HUDEP-2 (cell line): ENCODE measurements around the gene POLR2J3.
"Not testable (repeated sequence)": the region's sequence is repeated elsewhere in the genome, so short reads cannot be mapped to it uniquely, and the experiment has no call there.

Source experiments
- DNase-seq, 76 experiments: peaks; one replicate each; lab custom pipeline; 2025; ENCODE audit not compliant: unreplicated experiment in 76 of 76; lab: John Stamatoyannopoulos, UW

Gene POLR2J3

GRCh38 chr7:102527182-102527581, 45.2 kb downstream of the POLR2J3 start:
- DNase-seq, result not testable (repeated sequence)

GRCh38 chr7:102524803-102525202, 47.6 kb downstream of the POLR2J3 start:
- not testable (repeated sequence) for DNase-seq

GRCh38 chr7:102520797-102521196, 51.6 kb downstream of the POLR2J3 start:
- not testable (repeated sequence) for DNase-seq

DNA sequence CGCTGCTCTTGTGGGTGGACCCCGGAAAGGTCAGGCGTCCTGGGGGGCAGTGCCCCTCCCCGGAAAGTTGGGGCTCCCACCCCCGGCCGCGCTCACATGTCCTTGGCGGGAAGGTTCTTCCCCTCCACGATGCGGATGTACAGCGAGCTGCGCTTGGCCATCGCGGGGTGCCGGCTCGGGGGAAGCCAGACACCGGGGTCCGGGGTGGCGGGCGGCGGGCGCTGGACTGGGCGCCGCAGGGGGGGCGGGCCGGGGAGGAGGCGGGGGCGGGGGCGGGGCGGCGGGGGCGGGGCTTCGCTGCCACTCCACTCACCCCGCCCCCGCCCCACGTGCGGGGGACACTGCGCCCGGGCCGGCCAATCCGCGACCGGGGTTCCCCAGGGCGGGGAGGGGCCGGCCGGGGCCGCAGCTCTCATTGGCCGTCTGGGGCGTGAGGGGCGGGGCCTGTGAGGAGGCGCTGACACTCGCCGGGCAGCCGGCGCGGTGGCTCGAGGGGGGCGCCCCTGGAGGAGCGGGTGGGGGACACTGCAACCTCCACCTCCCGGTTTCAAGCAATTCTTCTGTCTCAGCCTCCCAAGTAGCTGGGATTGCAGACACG, 54.7 kb downstream of the POLR2J3 start, which contains the start of gene RASA4B:
Gene RASA4B (minus strand): TSS at position 228 of the 598 bp plus-strand sequence. CDS start 67 bp downstream, at position 161.
- DNase-seq, result not testable (repeated sequence)
